BE2C (cell line): Measurements from ENCODE around the gene INIP.

ENCODE experiments used
- DNase-seq: peaks from one replicate; pipeline ENCODE4 v3.0.0-alpha.2; 2020
- H3K27me3 ChIP-seq: fragments of 250-450 bp; sonication (Bioruptor Pico); 2 replicates; pipeline ENCODE4 v1.5.1; 2020; ENCODE audit warnings: mild to moderate bottlenecking
- H3K36me3 ChIP-seq: fragments of 250-450 bp; sonication (Bioruptor Pico); 2 replicates; pipeline ENCODE4 v1.5.1; 2020; ENCODE audit warnings: mild to moderate bottlenecking
- H3K4me1 ChIP-seq: fragments of 250-450 bp; sonication (Bioruptor Pico); 2 replicates; pipeline ENCODE4 v1.5.1; 2020
- H3K4me3 ChIP-seq: 2 replicates; pipeline ENCODE4 v1.5.1; 2011; ENCODE audit warnings: low read depth, low read length
- H3K9me3 ChIP-seq: fragments of 250-450 bp; sonication (Bioruptor Pico); 2 replicates; pipeline ENCODE4 v1.5.1; 2020
- CTCF ChIP-seq: IDR thresholded peaks from 2 replicates; pipeline ENCODE4 v1.5.1; 2012; ENCODE audit warnings: mild to moderate bottlenecking, low read depth, low read length

Gene INIP

GRCh38 chr9:112659906-112660305 lies 58.0 kb downstream of the INIP start:
- H3K27me3 ChIP-seq: no peaks in the 10 kb centered on the region
- H3K36me3 ChIP-seq: no peaks in the 10 kb centered on the region
- no peaks in the 10 kb centered on the region for H3K9me3 ChIP-seq
- H3K4me3 ChIP-seq: no peak overlapping the region
- no peak for TF ChIP-seq CTCF
- no peak for DNase-seq
- H3K4me1 ChIP-seq: no peaks in the 10 kb centered on the region

- Histone ChIP-seq H3K36me3 (no peaks in the 10 kb centered on the region), H3K4me1 (no peaks in the 10 kb centered on the region), H3K9me3 (no peaks in the 10 kb centered on the region), H3K4me3 (no peak overlapping the region), H3K27me3 (no peaks in the 10 kb centered on the region)
- DNase-seq: no peak
- no peak for TF ChIP-seq CTCF
Measured at GRCh38 chr9:112655668-112656067, 62.2 kb downstream of the INIP start.

DNA sequence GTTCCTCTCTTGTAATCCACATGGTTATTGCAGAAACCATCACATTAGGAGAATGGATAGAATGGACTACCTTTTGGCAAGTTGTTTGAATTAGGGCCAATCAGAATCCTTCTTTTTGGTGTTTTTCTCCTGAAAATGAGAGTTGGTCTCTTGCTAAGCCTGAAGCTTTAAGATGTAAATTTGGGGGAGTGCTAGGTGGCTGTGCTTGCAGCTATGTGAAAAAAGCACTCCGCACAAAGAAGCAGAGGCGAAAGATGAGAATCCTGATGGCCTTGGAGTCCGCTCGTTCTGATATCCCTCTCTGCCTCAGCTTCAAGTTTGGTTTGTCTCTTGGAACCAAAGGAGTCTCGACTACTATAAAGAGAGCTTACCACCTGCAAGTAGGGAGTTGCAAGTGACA lies 63.6 kb downstream of the INIP start:
- DNase-seq: no peak
- TF ChIP-seq CTCF: no peak
- peaks cover under 1% of the 10 kb centered on the region; the same call in 1 of the 2 replicates for H3K9me3 ChIP-seq
- H3K36me3 ChIP-seq: no peaks in the 10 kb centered on the region
- H3K4me1 ChIP-seq: no peaks in the 10 kb centered on the region
- H3K4me3 ChIP-seq: no peak overlapping the region
- no peaks in the 10 kb centered on the region for H3K27me3 ChIP-seq

- no peak for TF ChIP-seq CTCF
- Histone ChIP-seq H3K4me1 (no peaks in the 10 kb centered on the region), H3K27me3 (no peaks in the 10 kb centered on the region), H3K9me3 (peaks cover 2% of the 10 kb centered on the region; the same call in 1 of the 2 replicates), H3K4me3 (no peak overlapping the region), H3K36me3 (no peaks in the 10 kb centered on the region)
- DNase-seq: no peak
Measured at GRCh38 chr9:112648624-112649023, 69.3 kb downstream of the INIP start.

DNA sequence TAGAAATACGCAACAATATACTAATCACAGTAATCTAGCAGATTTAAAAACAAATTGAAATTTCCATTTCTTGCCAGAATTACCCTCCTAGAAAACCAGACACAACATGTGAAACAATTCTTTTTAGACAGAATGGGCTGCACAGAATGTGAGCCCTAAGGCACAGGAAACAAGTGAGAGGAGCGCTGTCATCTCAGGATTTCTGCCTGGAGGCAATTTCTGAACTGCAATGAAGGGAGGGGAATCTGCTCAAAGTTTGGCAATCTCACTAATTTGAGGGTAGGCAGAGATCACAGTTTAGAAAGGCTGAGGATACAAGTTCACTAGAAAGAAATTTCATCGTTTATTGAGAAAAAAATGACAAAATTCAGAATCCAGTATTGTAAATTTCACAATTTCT lies 70.3 kb downstream of the INIP start:
- DNase-seq: no peak
- H3K9me3 ChIP-seq: peaks cover 2% of the 10 kb centered on the region; the same call in 1 of the 2 replicates
- H3K36me3 ChIP-seq: no peaks in the 10 kb centered on the region
- H3K27me3 ChIP-seq: no peaks in the 10 kb centered on the region
- no peak overlapping the region for H3K4me3 ChIP-seq
- H3K4me1 ChIP-seq: no peaks in the 10 kb centered on the region
- no peak for TF ChIP-seq CTCF

DNA sequence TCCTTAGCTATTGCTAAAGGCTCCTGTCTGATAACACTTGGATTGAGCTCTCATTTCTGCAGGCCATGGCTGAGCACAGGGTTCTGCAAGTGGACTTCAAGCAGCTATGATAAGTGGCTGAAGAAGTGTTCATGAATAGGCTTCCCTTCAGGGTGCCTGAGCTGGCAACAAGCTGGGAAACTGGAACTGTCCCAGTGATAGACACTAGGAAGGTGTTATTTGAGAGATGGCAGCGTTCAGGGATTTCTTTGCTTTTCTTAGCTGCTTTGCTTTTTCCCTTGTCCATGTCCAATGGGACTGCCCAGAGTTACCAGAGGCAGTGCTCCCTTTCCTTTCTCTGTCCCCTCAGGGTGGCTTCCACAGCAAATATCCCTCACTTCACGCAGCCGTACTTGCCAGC lies 75.8 kb downstream of the INIP start:
- no peak overlapping the region for H3K4me3 ChIP-seq
- H3K27me3 ChIP-seq: no peaks in the 10 kb centered on the region
- no peak for TF ChIP-seq CTCF

More for the DNA sequence above, 75.8 kb downstream of the INIP start:
- no peaks in the 10 kb centered on the region for H3K4me1 ChIP-seq
- DNase-seq: no peak
- H3K9me3 ChIP-seq: no peaks in the 10 kb centered on the region; the same call in 1 of the 2 replicates
- H3K36me3 ChIP-seq: no peaks in the 10 kb centered on the region
